Endothelial cell of umbilical vein (primary cell): ENCODE data around the gene TXNL4B. TPM values are rescaled to one million over a fixed set of nuclear protein-coding genes. Genes with fewer than 3 reads are reported as not detected.

Experiments
- BruUV-seq: library from RNA; stranded (reverse); fragments of 400-500 nt; replicated peaks from 2 replicates; lab custom pipeline; 2021; lab: Mats Ljungman, UMichigan
- CTCF ChIA-PET: fragments of 300-600, 350-600 bp; sonication (Branson Sonifier 250); formaldehyde crosslinking; loops from one replicate; lab custom pipeline; 2021; ENCODE audit warnings: antibody characterized with exemption, inconsistent platforms; lab: Charles Lee
- POLR2A ChIA-PET: fragments of 300-600, 350-600 bp; sonication (Branson Sonifier 250); formaldehyde crosslinking; loops from one replicate; lab custom pipeline; 2021; ENCODE audit warnings: antibody characterized with exemption, inconsistent platforms; lab: Charles Lee
- DNase-seq: peaks from one replicate; pipeline ENCODE4 v3.0.0-alpha.2; 2011; ENCODE audit warnings: low read depth, low spot score
- FAIRE-seq: peaks from 2 replicates; lab custom pipeline; 2011; peaks lifted over from hg19 to GRCh38; lab: Jason Lieb, UNC
- H2AFZ ChIP-seq: 2 replicates; pipeline ENCODE4 v1.6.0; 2012; ENCODE audit warnings: low read depth, low read length, control low read depth, inconsistent platforms
- H3K27ac ChIP-seq: 2 replicates; pipeline ENCODE4 v1.5.1; 2011; ENCODE audit warnings: low read depth, mild to moderate bottlenecking, control low read depth, low read length, moderate library complexity; ENCODE audit not compliant: insufficient read depth
- H3K27me3 ChIP-seq, 2 experiments: 2 replicates each; pipeline versions ENCODE4 v1.6.0 to v1.6.1; 2011; ENCODE audit warnings: low read length in 2 of 2, mixed read lengths in 1 of 2; ENCODE audit not compliant: control insufficient read depth in 2 of 2, insufficient read depth in 2 of 2
- H3K36me3 ChIP-seq, 2 experiments: 2 replicates in 1 of 2; 3 replicates in 1 of 2; pipeline ENCODE4 v1.5.1; 2011; ENCODE audit warnings: low read length in 2 of 2, mild to moderate bottlenecking in 1 of 2, moderate library complexity in 1 of 2; ENCODE audit not compliant: control insufficient read depth in 2 of 2, insufficient read depth in 2 of 2; ENCODE audit errors: extremely low read depth in 1 of 2
- H3K4me1 ChIP-seq: 3 replicates; pipeline ENCODE4 v1.5.1; 2011; ENCODE audit warnings: mild to moderate bottlenecking, low read length; ENCODE audit not compliant: control insufficient read depth, insufficient read depth; ENCODE audit errors: extremely low read depth
- H3K4me2 ChIP-seq: 2 replicates; pipeline ENCODE4 v1.6.1; 2011; ENCODE audit warnings: low read length, control low read depth, mixed read lengths; ENCODE audit not compliant: insufficient read depth
- H3K4me3 ChIP-seq, 3 experiments: fragments of 200-600 bp in 1 of 3; sonication (generic), shearing (Covaris generic) in 1 of 3; replicated peaks in 1 of 3; 2 replicates each; pipeline ENCODE4 v1.5.1; 2011 to 2016; ENCODE audit warnings: control low read depth in 3 of 3, low read length in 3 of 3, mild to moderate bottlenecking in 2 of 3, inconsistent platforms in 1 of 3, low read depth in 1 of 3, moderate library complexity in 1 of 3; ENCODE audit not compliant: insufficient read depth in 1 of 3
- H3K79me2 ChIP-seq: 2 replicates; pipeline ENCODE4 v1.6.0; 2012; ENCODE audit warnings: low read length, inconsistent platforms; ENCODE audit not compliant: control insufficient read depth, insufficient read depth
- H3K9ac ChIP-seq: replicated peaks from 2 replicates; pipeline ENCODE3; 2011; ENCODE audit warnings: low read length, control low read depth; ENCODE audit not compliant: insufficient read depth; ENCODE audit errors: extremely low read depth
- H3K9me1 ChIP-seq: replicated peaks from 3 replicates; pipeline ENCODE4 v1.6.0; 2011; ENCODE audit warnings: mild to moderate bottlenecking, low read length; ENCODE audit not compliant: control insufficient read depth, insufficient read depth; ENCODE audit errors: extremely low read depth
- H3K9me3 ChIP-seq: replicated peaks from 2 replicates; pipeline ENCODE4 v1.5.1; 2012; ENCODE audit warnings: low read length, inconsistent platforms; ENCODE audit not compliant: control insufficient read depth, insufficient read depth
- H4K20me1 ChIP-seq: replicated peaks from 2 replicates; pipeline ENCODE3; 2011; ENCODE audit warnings: mild to moderate bottlenecking, low read length; ENCODE audit not compliant: control insufficient read depth, insufficient read depth; ENCODE audit errors: extremely low read depth
- EZH2 ChIP-seq: IDR thresholded peaks from 2 replicates; pipeline ENCODE4 v1.6.1; 2012; ENCODE audit warnings: borderline replicate concordance, low read depth, mild to moderate bottlenecking, moderate library complexity, low read length, inconsistent platforms; ENCODE audit not compliant: severe bottlenecking
- FOS ChIP-seq: IDR thresholded peaks from 2 replicates; pipeline ENCODE4 v1.6.1; 2011; ENCODE audit warnings: mild to moderate bottlenecking, low read length, moderate library complexity, borderline replicate concordance; ENCODE audit not compliant: insufficient read depth
- GATA2 ChIP-seq: IDR thresholded peaks from 2 replicates; pipeline ENCODE4 v1.7.0; 2011; ENCODE audit warnings: low read depth, mild to moderate bottlenecking, moderate library complexity, mixed read lengths, low read length; ENCODE audit not compliant: insufficient read length, insufficient read depth
- JUN ChIP-seq: IDR thresholded peaks from 2 replicates; pipeline ENCODE4 v1.6.1; 2011; ENCODE audit warnings: borderline replicate concordance, low read depth; ENCODE audit not compliant: insufficient read length, insufficient read depth
- MAX ChIP-seq: IDR thresholded peaks from 2 replicates; pipeline ENCODE4 v1.6.1; 2011; ENCODE audit not compliant: insufficient read depth, insufficient read length
- MYC ChIP-seq: IDR thresholded peaks from one replicate; pipeline ENCODE4 v1.6.1; 2011; ENCODE audit warnings: mild to moderate bottlenecking, low read depth, low read length
- POLR2A ChIP-seq: IDR thresholded peaks from 2 replicates; pipeline ENCODE4 v1.6.1; 2012; ENCODE audit warnings: low read depth, mild to moderate bottlenecking, control low read depth, low read length
- POLR2AphosphoS5 ChIP-seq: IDR thresholded peaks from 2 replicates; pipeline ENCODE4 v1.6.1; 2012; ENCODE audit warnings: low read depth, mild to moderate bottlenecking, control low read depth, low read length, moderate library complexity; ENCODE audit not compliant: insufficient read depth
- dilution Hi-C: fragments of 300-500 bp; cut with MboI; formaldehyde crosslinking; loops from one replicate; pipeline ENCODE4 v1.15.0; 2019; ENCODE audit warnings: low sequenced_read_pairs; ENCODE audit not compliant: extremely low pct_ligation_motif_present
- intact Hi-C: fragments of 100-400 bp; cut with micrococcal nuclease; formaldehyde crosslinking; loops from one replicate; pipeline ENCODE4 v1.10.0; 2022
- polyA plus RNA-seq, 4 experiments: library from polyadenylated mRNA; depleted of rRNA in 3 of 4; stranded (reverse) in 3 of 4; unstranded in 1 of 4; fragments of >200 nt; gene quantifications; 2 replicates each; pipeline versions ENCODE4 v1.2.1 to v1.2.3, GENCODE V29; 2011 to 2012; ENCODE audit warnings: missing spikeins in 1 of 4
- total RNA-seq: library from RNA; stranded (reverse); gene quantifications from 2 replicates; pipeline ENCODE4 v1.2.3, GENCODE V29; 2021
- TF ChIP-seq, protein P1 (sequence below), 2 donors: IDR thresholded peaks; 1 replicate in 1 of 2; 2 replicates in 1 of 2; pipeline ENCODE4 v1.5.1; 2011; ENCODE audit warnings: low read length in 2 of 2, mild to moderate bottlenecking in 2 of 2, moderate library complexity in 2 of 2, control low read depth in 1 of 2, inconsistent platforms in 1 of 2, low read depth in 1 of 2; ENCODE audit not compliant: insufficient read depth in 1 of 2; ENCODE audit errors: extremely low read depth in 1 of 2

Gene TXNL4B
- total and polyA plus RNA-seq, 2 donors (not counting 3 experiments of a cell fraction or from before 2014, with no cell fraction given), result 10.0 to 12.7 TPM

GRCh38 chr16:72123426-72123825 lies 30.0 kb upstream of the TXNL4B start:
- Histone ChIP-seq H3K27me3 (no peaks in the 10 kb centered on the region), H4K20me1 (no peaks in the 10 kb centered on the region), H3K36me3 (no peaks in the 10 kb centered on the region), H2AFZ (no peak overlapping the region), H3K4me3 (no peak overlapping the region), H3K9me3 (no peaks in the 10 kb centered on the region), H3K9me1 (no peaks in the 10 kb centered on the region), H3K79me2 (no peaks in the 10 kb centered on the region), H3K4me2 (no peak overlapping the region), H3K27ac (no peak overlapping the region), H3K4me1 (peaks cover 3% of the 10 kb centered on the region), H3K9ac (no peak overlapping the region)
- TF ChIP-seq EZH2 (no peak), FOS (no peak), GATA2 (no peak), POLR2AphosphoS5 (no peak), JUN (no peak), POLR2A (no peak), MAX (no peak), MYC (no peak)
- TF ChIP-seq, protein P1, sequence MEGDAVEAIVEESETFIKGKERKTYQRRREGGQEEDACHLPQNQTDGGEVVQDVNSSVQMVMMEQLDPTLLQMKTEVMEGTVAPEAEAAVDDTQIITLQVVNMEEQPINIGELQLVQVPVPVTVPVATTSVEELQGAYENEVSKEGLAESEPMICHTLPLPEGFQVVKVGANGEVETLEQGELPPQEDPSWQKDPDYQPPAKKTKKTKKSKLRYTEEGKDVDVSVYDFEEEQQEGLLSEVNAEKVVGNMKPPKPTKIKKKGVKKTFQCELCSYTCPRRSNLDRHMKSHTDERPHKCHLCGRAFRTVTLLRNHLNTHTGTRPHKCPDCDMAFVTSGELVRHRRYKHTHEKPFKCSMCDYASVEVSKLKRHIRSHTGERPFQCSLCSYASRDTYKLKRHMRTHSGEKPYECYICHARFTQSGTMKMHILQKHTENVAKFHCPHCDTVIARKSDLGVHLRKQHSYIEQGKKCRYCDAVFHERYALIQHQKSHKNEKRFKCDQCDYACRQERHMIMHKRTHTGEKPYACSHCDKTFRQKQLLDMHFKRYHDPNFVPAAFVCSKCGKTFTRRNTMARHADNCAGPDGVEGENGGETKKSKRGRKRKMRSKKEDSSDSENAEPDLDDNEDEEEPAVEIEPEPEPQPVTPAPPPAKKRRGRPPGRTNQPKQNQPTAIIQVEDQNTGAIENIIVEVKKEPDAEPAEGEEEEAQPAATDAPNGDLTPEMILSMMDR (IDR thresholded peaks at IDR 0.05; ENCODE audit: extremely low read depth in 1 of 2, insufficient read depth in 1 of 2, low read depth in 1 of 2, low read length in 2 of 2), result no peak
- intact Hi-C loops (loop anchor here (10.0 kb wide), 1 partner anchor 1911 kb away; no protein-coding TSS in a partner anchor), dilution Hi-C loops (no loop called here)
- DNase-seq (no peak), FAIRE-seq (no peak)
- no TSS peak for BruUV-seq
- CTCF ChIA-PET, result interaction anchor here (1.6 to 3.1 kb wide), 4 partner anchors 102 to 1834 kb away, joined by 3 to 49 read pairs (median 23); no protein-coding TSS in a partner anchor
- POLR2A ChIA-PET, result no interaction called here
